Prostate gland (tissue), 2 donors: ENCODE results near the gene TNFRSF12A.

ENCODE experiments used
- POLR2A ChIP-seq: fragments of 450-650 bp; IDR thresholded peaks from one replicate; pipeline ENCODE4 v1.6.1; 2016; ENCODE audit warnings: antibody characterized with exemption, mild to moderate bottlenecking
- POLR2AphosphoS5 ChIP-seq: sonication (generic); formaldehyde crosslinking; IDR thresholded peaks from one replicate; pipeline ENCODE4 v1.6.1; 2017; ENCODE audit warnings: antibody characterized with exemption
- TF ChIP-seq, protein P1 (sequence below), 4 experiments: fragments of 200-600 bp in 2 of 4; fragments of 450-650 bp in 2 of 4; sonication (generic) in 2 of 4; IDR thresholded peaks; 1 replicate in 3 of 4; 2 replicates in 1 of 4; pipeline ENCODE4 v1.5.1; 2016 to 2019; ENCODE audit warnings: antibody characterized with exemption in 4 of 4, mild to moderate bottlenecking in 2 of 4, moderate library complexity in 2 of 4

DNA sequence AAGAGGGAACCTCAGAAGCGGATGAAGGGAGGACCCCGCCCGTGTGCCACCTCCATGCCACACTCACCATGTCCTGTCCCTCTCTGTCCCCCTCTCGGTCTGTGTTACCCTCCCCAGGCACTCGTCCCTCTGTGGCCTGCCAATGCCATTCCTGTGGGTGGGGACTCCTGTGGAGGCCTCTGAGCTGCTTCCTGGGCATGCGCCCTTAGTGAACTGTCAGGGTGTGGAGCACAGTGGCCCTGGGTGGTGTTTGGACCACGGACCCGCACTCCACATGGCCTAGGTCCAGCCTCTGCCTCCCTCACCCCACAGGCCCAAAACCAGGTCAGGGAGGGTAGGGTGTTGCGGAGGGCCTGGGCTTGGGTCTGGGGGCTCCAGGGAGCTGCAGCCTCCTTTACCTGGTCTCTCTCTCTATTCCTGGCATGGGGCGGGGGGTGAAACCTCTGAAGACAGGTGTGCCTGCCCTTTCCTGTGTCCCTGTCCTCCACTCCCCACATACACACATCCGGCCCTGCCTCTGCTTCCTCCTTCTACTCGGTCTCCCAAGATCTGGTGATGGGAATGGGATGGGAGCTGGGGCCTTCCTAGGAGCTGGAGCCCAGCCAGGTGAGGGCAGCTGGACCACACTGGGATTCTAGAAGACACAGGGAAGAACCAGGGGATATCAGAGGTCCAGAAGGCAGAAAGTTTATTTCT is 28.5 kb upstream of the TNFRSF12A start:
- TF ChIP-seq POLR2A (no peak), POLR2AphosphoS5 (no peak)
- TF ChIP-seq, protein P1, sequence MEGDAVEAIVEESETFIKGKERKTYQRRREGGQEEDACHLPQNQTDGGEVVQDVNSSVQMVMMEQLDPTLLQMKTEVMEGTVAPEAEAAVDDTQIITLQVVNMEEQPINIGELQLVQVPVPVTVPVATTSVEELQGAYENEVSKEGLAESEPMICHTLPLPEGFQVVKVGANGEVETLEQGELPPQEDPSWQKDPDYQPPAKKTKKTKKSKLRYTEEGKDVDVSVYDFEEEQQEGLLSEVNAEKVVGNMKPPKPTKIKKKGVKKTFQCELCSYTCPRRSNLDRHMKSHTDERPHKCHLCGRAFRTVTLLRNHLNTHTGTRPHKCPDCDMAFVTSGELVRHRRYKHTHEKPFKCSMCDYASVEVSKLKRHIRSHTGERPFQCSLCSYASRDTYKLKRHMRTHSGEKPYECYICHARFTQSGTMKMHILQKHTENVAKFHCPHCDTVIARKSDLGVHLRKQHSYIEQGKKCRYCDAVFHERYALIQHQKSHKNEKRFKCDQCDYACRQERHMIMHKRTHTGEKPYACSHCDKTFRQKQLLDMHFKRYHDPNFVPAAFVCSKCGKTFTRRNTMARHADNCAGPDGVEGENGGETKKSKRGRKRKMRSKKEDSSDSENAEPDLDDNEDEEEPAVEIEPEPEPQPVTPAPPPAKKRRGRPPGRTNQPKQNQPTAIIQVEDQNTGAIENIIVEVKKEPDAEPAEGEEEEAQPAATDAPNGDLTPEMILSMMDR (IDR thresholded peaks at IDR 0.05) = no peak
